Thymus (tissue), 11 donors: Measurements from ENCODE around the gene TENM4. TPM values are rescaled to one million over a fixed set of nuclear protein-coding genes. Genes with fewer than 3 reads are reported as not detected.
"Not testable (repeated sequence)": the region's sequence is repeated elsewhere in the genome, so short reads cannot be mapped to it uniquely, and the experiment has no call there.

Source experiments
- DNase-seq, 9 donors: peaks; one replicate each; pipeline ENCODE4 v3.0.0-alpha.2; 2013; ENCODE audit warnings: low spot score in 9 of 9, low read depth in 6 of 9, missing footprints in 1 of 9
- H3K27ac ChIP-seq, 2 donors: one replicate each; pipeline ENCODE4 v1.5.1; 2013; ENCODE audit warnings: control low read depth in 1 of 2, low read depth in 1 of 2, low read length in 1 of 2, mild to moderate bottlenecking in 1 of 2, moderate library complexity in 1 of 2
- H3K27me3 ChIP-seq, 2 donors: one replicate each; pipeline ENCODE4 v1.5.1; 2013; ENCODE audit warnings: low read length in 1 of 2; ENCODE audit not compliant: control insufficient read depth in 2 of 2, insufficient read depth in 1 of 2
- H3K36me3 ChIP-seq, 2 donors: one replicate each; pipeline ENCODE4 v1.5.1; 2013; ENCODE audit warnings: low read length in 1 of 2, mild to moderate bottlenecking in 1 of 2, moderate library complexity in 1 of 2; ENCODE audit not compliant: control insufficient read depth in 2 of 2, insufficient read depth in 2 of 2
- H3K4me1 ChIP-seq, 2 donors: one replicate each; pipeline ENCODE4 v1.5.1; 2013; ENCODE audit warnings: low read length in 2 of 2; ENCODE audit not compliant: control insufficient read depth in 2 of 2, insufficient read depth in 2 of 2
- H3K4me3 ChIP-seq, 2 donors: one replicate each; pipeline ENCODE4 v1.5.1; 2013; ENCODE audit warnings: low read length in 2 of 2, control low read depth in 1 of 2, mild to moderate bottlenecking in 1 of 2
- H3K9me3 ChIP-seq, 2 donors: one replicate each; pipeline ENCODE4 v1.5.1; 2013; ENCODE audit warnings: low read length in 1 of 2, mild to moderate bottlenecking in 1 of 2; ENCODE audit not compliant: control insufficient read depth in 2 of 2, insufficient read depth in 1 of 2
- WGBS: extraction: QIAGEN DNeasy Blood & Tissue Kit; methylation state at CpG from one replicate; pipeline ENCODE4 v1.1.7; 2013; 5-methylcytosine and 5-hydroxymethylcytosine counted together
- polyA plus RNA-seq: library from polyadenylated mRNA; stranded (reverse); fragments of 200-250 nt; gene quantifications from one replicate; pipeline ENCODE4 v1.2.3, GENCODE V29; 2013
- total RNA-seq: library from RNA; stranded (reverse); fragments of 120-200 nt; gene quantifications from one replicate; pipeline ENCODE4 v1.2.4, GENCODE V29; 2013
- donor health status: healthy.

Gene TENM4
- total and polyA plus RNA-seq, 2 donors: 1.0 to 2.8 TPM

DNA sequence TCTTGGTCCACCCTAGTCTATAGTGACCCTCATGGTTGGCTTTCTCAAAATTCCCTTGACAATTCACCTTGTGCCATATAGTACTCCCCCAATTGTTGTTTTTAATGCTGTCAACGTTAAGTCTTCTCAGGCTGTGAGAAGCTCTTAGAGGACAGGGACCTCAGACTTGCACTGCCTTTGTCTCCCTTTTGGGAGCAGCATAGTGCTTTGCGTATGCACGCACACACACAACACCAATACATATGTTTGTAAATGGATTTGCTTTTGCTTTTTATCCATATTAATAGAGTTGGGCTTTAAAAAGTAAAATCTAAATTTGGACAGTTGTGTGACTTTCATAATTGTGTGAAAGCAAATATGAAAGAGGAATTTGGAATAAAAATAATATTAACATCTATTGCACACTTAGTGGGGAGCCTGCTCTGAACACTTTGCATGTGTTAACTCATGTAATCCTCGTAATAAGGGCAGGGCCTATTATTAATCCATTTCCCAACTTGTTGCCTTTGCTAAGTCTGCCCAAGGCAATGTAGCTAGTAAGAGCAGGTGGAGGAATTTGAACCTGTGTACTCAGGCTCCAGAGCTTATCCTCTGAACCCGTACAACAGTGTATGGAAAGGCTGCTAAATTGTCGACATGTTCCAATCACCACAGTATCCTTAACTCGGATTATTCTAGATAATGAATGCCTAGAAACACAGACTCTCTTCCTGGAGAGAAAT is 608.4 kb downstream of the TENM4 start:
- 89% methylated on average over 7 of the region's 7 CpGs for WGBS
- no peak overlapping the region for H3K27ac ChIP-seq
- H3K9me3 ChIP-seq: no peaks in the 10 kb centered on the region

DNA sequence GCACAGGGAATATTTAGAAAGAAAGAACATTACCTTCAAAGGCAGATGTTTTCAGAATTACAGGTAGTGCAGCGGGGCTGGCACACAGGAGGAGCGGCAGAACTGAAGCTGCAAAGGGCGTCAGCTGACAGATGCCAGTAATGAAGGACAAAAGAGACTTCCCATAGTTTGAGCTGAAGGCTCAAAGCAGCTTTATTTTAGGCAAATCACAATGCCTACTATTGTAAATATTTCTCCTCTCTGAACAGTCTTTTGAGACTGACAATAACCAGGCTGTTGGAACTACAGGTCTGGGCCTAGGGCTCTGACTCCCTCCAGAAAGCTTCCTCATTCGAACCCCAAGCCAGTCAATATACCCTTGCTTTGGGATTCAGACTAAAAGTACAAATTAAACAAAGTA is 609.3 kb downstream of the TENM4 start:
- no peak overlapping the region for H3K4me3 ChIP-seq

More for the DNA sequence above, 608.4 kb downstream of the TENM4 start:
- Histone ChIP-seq H3K4me3 (no peak overlapping the region), H3K36me3 (no peaks in the 10 kb centered on the region), H3K27me3 (no peaks in the 10 kb centered on the region), H3K4me1 (no peaks in the 10 kb centered on the region)
- DNase-seq: no peak

DNA sequence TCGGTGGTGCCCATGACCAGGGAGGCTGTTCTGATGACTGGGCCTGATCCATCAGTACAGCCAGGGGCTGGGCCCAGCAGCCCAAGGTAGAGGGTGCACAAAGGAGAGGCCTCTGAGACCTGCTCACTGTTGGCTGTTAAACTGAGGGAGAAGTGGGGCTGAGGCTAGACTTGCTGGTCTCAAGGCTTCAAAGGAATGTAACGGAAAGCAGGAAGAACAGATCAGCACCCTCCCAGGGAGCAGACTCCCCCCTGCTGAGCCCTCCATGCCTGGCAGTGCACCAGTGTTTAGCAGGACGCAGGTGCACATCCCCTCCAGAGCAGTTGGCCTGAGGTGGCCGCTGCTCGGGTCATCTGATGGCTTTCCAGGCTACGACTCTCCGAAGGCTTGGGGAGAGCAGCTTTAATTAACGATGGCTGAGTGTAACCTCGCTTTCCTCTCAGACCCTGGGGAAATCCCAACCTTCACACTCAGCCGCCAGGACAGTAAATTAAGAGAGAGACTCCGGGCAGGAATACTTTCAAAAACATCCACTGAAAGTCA is 610.5 kb downstream of the TENM4 start:
- no peaks in the 10 kb centered on the region for H3K4me1 ChIP-seq
- H3K27me3 ChIP-seq: no peaks in the 10 kb centered on the region
- 90% methylated on average over 11 of the region's 11 CpGs for WGBS
- no peak for DNase-seq
- no peaks in the 10 kb centered on the region for H3K36me3 ChIP-seq
- H3K4me3 ChIP-seq: no peak overlapping the region
- no peaks in the 10 kb centered on the region for H3K9me3 ChIP-seq
- H3K27ac ChIP-seq: no peak overlapping the region

More for the DNA sequence above, 609.3 kb downstream of the TENM4 start:
- H3K27me3 ChIP-seq: no peaks in the 10 kb centered on the region
- no peaks in the 10 kb centered on the region for H3K36me3 ChIP-seq
- WGBS: 93% methylated on average over 4 of the region's 4 CpGs
- DNase-seq: no peak
- H3K4me1 ChIP-seq: no peaks in the 10 kb centered on the region
- H3K27ac ChIP-seq: no peak overlapping the region
- H3K9me3 ChIP-seq: no peaks in the 10 kb centered on the region

- no peaks in the 10 kb centered on the region for H3K36me3 ChIP-seq
- H3K27ac ChIP-seq: no peak overlapping the region
- no peaks in the 10 kb centered on the region for H3K4me1 ChIP-seq
- no peaks in the 10 kb centered on the region for H3K27me3 ChIP-seq
- H3K9me3 ChIP-seq: no peaks in the 10 kb centered on the region
- no peak for DNase-seq
- WGBS: 68% methylated on average over 3 of the region's 3 CpGs
- no peak overlapping the region for H3K4me3 ChIP-seq
These were observed 611.7 kb downstream of the TENM4 start for GRCh38 chr11:78829146-78829545.

- no peak for DNase-seq
- H3K4me1 ChIP-seq: no peaks in the 10 kb centered on the region
- H3K27ac ChIP-seq: no peak overlapping the region
- H3K36me3 ChIP-seq: no peaks in the 10 kb centered on the region
- 97% methylated on average over 1 of the region's 1 CpG for WGBS
- no peaks in the 10 kb centered on the region for H3K27me3 ChIP-seq
- H3K9me3 ChIP-seq: no peaks in the 10 kb centered on the region
- H3K4me3 ChIP-seq: no peak overlapping the region
These were observed 612.2 kb downstream of the TENM4 start for GRCh38 chr11:78828676-78829075.

DNA sequence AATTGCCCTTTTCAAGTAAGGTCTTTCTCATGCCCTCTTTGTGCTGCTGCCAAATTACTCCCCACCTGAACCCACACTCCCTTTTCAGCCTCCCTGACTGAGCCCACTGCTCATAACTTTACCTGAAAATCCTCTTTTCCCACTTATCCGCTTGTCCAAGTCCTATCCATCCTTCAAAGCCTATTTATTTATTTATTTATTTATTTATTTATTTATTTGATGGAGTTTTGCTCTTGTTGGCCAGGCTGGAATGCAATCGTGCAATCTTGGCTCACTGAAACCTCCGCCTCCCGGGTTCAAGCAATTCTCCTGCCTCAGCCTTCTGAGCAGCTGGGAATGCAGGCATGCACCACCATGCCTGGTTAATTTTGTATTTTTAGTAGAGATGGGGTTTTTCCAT is 613.5 kb downstream of the TENM4 start:
- H3K27ac ChIP-seq, H3K36me3 ChIP-seq, H3K27me3 ChIP-seq, H3K4me1 ChIP-seq, DNase-seq, H3K9me3 ChIP-seq, H3K4me3 ChIP-seq: not testable (repeated sequence)
- WGBS: 97% methylated on average over 4 of the region's 4 CpGs

- H3K27me3 ChIP-seq: no peaks in the 10 kb centered on the region
- no peak overlapping the region for H3K4me3 ChIP-seq
- WGBS: 95% methylated on average over 1 of the region's 1 CpG
- H3K36me3 ChIP-seq: no peaks in the 10 kb centered on the region
- H3K4me1 ChIP-seq: no peaks in the 10 kb centered on the region
- no peaks in the 10 kb centered on the region for H3K9me3 ChIP-seq
- H3K27ac ChIP-seq: no peak overlapping the region
- DNase-seq: no peak
These were observed 615.2 kb downstream of the TENM4 start for GRCh38 chr11:78825591-78826020.

- WGBS: 92% methylated on average over 9 of the region's 9 CpGs
- H3K4me3 ChIP-seq: no peak overlapping the region
- no peak for DNase-seq
- H3K27me3 ChIP-seq: no peaks in the 10 kb centered on the region
- no peak overlapping the region for H3K27ac ChIP-seq
- no peaks in the 10 kb centered on the region for H3K9me3 ChIP-seq
- no peaks in the 10 kb centered on the region for H3K36me3 ChIP-seq
- H3K4me1 ChIP-seq: no peaks in the 10 kb centered on the region
These were observed 617.2 kb downstream of the TENM4 start for GRCh38 chr11:78823588-78823987.

DNA sequence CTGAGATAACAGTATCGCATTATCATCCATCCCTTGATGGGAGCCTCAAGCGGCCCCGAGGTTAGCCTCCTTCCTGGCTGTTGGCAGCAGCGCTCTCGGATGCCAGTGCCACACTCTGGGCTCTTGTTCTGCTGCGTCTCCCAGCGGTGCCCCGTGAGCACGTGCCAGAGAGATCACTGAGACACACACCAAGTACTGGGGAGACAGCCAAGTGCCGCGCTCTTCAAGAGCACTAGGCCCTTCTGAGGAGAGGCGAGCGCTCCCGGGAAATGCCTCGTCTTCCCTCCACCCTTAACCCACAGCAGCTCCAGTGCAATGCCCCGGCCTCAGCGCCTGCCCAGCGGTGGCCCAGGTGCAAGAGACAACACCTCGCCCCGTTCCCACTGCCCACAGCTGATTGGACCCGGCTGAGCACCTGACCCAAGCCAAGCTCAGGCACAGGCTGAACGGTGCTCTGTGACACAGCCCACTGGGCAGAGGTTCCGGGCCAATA is 617.9 kb downstream of the TENM4 start:
- Histone ChIP-seq H3K27me3 (no peaks in the 10 kb centered on the region), H3K4me1 (no peaks in the 10 kb centered on the region), H3K4me3 (no peak overlapping the region), H3K36me3 (no peaks in the 10 kb centered on the region), H3K9me3 (no peaks in the 10 kb centered on the region), H3K27ac (no peak overlapping the region)
- DNase-seq: no peak
- 93% methylated on average over 23 of the region's 23 CpGs for WGBS
